DMS153 (cell line): ENCODE measurements around the gene HHATL.

Experiments used
- DNase-seq: peaks from one replicate; lab custom pipeline; 2025; lab: John Stamatoyannopoulos, UW

The HHATL gene

GRCh38 chr3:42702066-42702951 is at the start of gene HHATL:
TSS of gene HHATL (minus strand) at chr3:42702798. CDS start at chr3:42700826, 1,972 bp downstream.
- DNase-seq: no peak

- no peak for DNase-seq
These were observed 49.0 kb upstream of the HHATL start for GRCh38 chr3:42751609-42752008.

- no peak for DNase-seq
These were observed 48.2 kb upstream of the HHATL start for GRCh38 chr3:42750834-42751233.

- no peak for DNase-seq
These were observed 47.2 kb upstream of the HHATL start for GRCh38 chr3:42749753-42750231.

- no peak for DNase-seq
These were observed 46.6 kb upstream of the HHATL start for GRCh38 chr3:42749025-42749752.

GRCh38 chr3:42747581-42747980 is 45.0 kb upstream of the HHATL start:
- no peak for DNase-seq

- no peak for DNase-seq
These were observed 44.2 kb upstream of the HHATL start for GRCh38 chr3:42746455-42747450.

GRCh38 chr3:42745776-42746454 is 43.3 kb upstream of the HHATL start:
- no peak for DNase-seq

- DNase-seq: no peak
These were observed 42.7 kb upstream of the HHATL start for GRCh38 chr3:42745291-42745745.

GRCh38 chr3:42743204-42743995 is 40.8 kb upstream of the HHATL start:
- DNase-seq: no peak

GRCh38 chr3:42742688-42743087 is 40.1 kb upstream of the HHATL start:
- no peak for DNase-seq

GRCh38 chr3:42742259-42742658 is 39.7 kb upstream of the HHATL start:
- DNase-seq: no peak

GRCh38 chr3:42741796-42742195 is 39.2 kb upstream of the HHATL start:
- DNase-seq: no peak

GRCh38 chr3:42739401-42740158 is 37.0 kb upstream of the HHATL start:
- DNase-seq: no peak

- DNase-seq: no peak
These were observed 33.9 kb upstream of the HHATL start for GRCh38 chr3:42736531-42736930.

- no peak for DNase-seq
These were observed 33.5 kb upstream of the HHATL start for GRCh38 chr3:42736081-42736480.

GRCh38 chr3:42735615-42736014 is 33.0 kb upstream of the HHATL start:
- DNase-seq: no peak

- DNase-seq: no peak
These were observed 32.4 kb upstream of the HHATL start for GRCh38 chr3:42735019-42735418.

GRCh38 chr3:42734263-42734860 is 31.8 kb upstream of the HHATL start:
- no peak for DNase-seq
